ENCODE results near the gene STX11.

STX11 gene

GRCh38 chr6:144216668-144217218 lies 66.4 kb downstream of the STX11 start:
- no peak for DNase-seq

- DNase-seq, result peak; percentile 54
Observed at GRCh38 chr6:144217264-144217663, 66.9 kb downstream of the STX11 start.

GRCh38 chr6:144217797-144218196 lies 67.5 kb downstream of the STX11 start:
- DNase-seq, result peak; percentile 52

- peak; percentile 83 for DNase-seq
Observed at GRCh38 chr6:144219056-144219685, 68.9 kb downstream of the STX11 start.

GRCh38 chr6:144220031-144220790 lies 69.9 kb downstream of the STX11 start:
- no peak for DNase-seq

- DNase-seq, result no peak
Observed at GRCh38 chr6:144223686-144224085, 73.4 kb downstream of the STX11 start.

GRCh38 chr6:144231721-144232120 lies 81.4 kb downstream of the STX11 start:
- no peak for DNase-seq

- no peak for DNase-seq
Observed at GRCh38 chr6:144232176-144232831, 82.0 kb downstream of the STX11 start.

GRCh38 chr6:144232832-144233230 lies 82.5 kb downstream of the STX11 start:
- DNase-seq, result no peak

- DNase-seq, result no peak
Observed at GRCh38 chr6:144234399-144234798, 84.1 kb downstream of the STX11 start.

- no peak for DNase-seq
Observed at GRCh38 chr6:144234935-144235334, 84.6 kb downstream of the STX11 start.

All from OCI-M1 (cell line).